ENCODE measurements around the gene CPXM2.

CPXM2 gene

DNA sequence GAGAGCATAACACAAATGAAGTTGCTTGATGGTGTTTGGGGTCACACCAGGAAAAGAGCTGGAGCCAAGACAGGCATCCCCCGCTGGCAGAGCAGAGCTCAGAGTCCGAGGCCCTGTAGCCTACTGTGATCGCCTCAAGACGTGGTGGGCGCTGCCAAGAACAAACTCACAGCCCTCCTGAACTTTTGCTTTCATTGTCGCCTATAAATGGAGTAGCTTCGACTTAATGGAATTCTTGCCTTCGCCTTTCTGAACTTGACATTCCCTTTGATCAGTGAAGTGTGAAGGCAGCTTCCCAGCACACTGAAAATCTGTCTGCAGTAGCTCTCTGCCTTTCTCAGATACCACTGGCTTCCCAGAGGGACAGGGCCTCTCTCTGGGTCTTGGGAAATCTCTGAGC, 21.3 kb downstream of the CPXM2 start:
- no peak overlapping the region for H3K4me3 ChIP-seq (ENCODE audit: low read depth, low read length)
- TF ChIP-seq, protein P1, sequence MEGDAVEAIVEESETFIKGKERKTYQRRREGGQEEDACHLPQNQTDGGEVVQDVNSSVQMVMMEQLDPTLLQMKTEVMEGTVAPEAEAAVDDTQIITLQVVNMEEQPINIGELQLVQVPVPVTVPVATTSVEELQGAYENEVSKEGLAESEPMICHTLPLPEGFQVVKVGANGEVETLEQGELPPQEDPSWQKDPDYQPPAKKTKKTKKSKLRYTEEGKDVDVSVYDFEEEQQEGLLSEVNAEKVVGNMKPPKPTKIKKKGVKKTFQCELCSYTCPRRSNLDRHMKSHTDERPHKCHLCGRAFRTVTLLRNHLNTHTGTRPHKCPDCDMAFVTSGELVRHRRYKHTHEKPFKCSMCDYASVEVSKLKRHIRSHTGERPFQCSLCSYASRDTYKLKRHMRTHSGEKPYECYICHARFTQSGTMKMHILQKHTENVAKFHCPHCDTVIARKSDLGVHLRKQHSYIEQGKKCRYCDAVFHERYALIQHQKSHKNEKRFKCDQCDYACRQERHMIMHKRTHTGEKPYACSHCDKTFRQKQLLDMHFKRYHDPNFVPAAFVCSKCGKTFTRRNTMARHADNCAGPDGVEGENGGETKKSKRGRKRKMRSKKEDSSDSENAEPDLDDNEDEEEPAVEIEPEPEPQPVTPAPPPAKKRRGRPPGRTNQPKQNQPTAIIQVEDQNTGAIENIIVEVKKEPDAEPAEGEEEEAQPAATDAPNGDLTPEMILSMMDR (IDR thresholded peaks at IDR 0.05): no peak
- H3K9me3 ChIP-seq (ENCODE audit: control insufficient read depth, low read length): no peaks in the 10 kb centered on the region
- H3K27ac ChIP-seq: no peak overlapping the region
- H3K4me1 ChIP-seq: peaks cover 2% of the 10 kb centered on the region
- no peaks in the 10 kb centered on the region for H3K36me3 ChIP-seq (ENCODE audit: control insufficient read depth, insufficient read depth, low read length)
- H3K4me2 ChIP-seq (ENCODE audit: low read length): no peak overlapping the region
- H2AFZ ChIP-seq: peak overlapping the region; percentile 8
- no peaks in the 10 kb centered on the region for H3K27me3 ChIP-seq (ENCODE audit: control insufficient read depth, insufficient read depth, low read length)
- no peaks in the 10 kb centered on the region for H3K79me2 ChIP-seq
- no peak overlapping the region for H3K9ac ChIP-seq

DNA sequence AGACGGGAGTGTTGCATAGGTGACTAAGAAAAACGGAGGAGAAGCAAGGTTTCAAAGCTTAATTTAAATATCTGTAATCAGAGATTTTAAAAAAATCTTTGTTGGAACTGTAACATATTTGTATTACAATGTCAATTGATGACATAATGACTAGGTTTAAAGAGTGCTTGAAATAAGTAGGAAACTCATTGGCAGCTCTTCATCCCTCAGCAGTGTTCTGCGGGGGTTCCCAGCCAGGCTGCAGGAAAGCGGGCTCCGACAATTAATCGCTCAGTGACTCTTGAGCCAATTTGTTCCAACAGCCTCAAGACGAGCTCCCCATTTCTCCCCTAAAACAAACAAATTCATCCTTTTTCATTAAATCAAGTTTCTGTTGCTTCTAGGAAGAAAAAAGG, 22.6 kb downstream of the CPXM2 start:
- no peaks in the 10 kb centered on the region for H3K36me3 ChIP-seq (ENCODE audit: control insufficient read depth, insufficient read depth, low read length)
- no peak overlapping the region for H3K27ac ChIP-seq
- no peak overlapping the region for H3K4me2 ChIP-seq (ENCODE audit: low read length)
- H2AFZ ChIP-seq: no peak overlapping the region
- no peaks in the 10 kb centered on the region for H3K9me3 ChIP-seq (ENCODE audit: control insufficient read depth, low read length)
- H3K4me3 ChIP-seq (ENCODE audit: low read depth, low read length): no peak overlapping the region
- peaks cover 2% of the 10 kb centered on the region for H3K4me1 ChIP-seq
- no peaks in the 10 kb centered on the region for H3K27me3 ChIP-seq (ENCODE audit: control insufficient read depth, insufficient read depth, low read length)
- TF ChIP-seq, protein P1 (IDR thresholded peaks at IDR 0.05): no peak
- H3K9ac ChIP-seq: no peak overlapping the region
- H3K79me2 ChIP-seq: no peaks in the 10 kb centered on the region

- Histone ChIP-seq H3K79me2 (no peaks in the 10 kb centered on the region), H3K4me1 (peaks cover 2% of the 10 kb centered on the region), H3K4me2 (ENCODE audit: low read length) (no peak overlapping the region), H3K27ac (no peak overlapping the region), H3K27me3 (ENCODE audit: control insufficient read depth, insufficient read depth, low read length) (no peaks in the 10 kb centered on the region), H2AFZ (no peak overlapping the region), H3K9ac (no peak overlapping the region), H3K4me3 (ENCODE audit: low read depth, low read length) (no peak overlapping the region), H3K36me3 (ENCODE audit: control insufficient read depth, insufficient read depth, low read length) (no peaks in the 10 kb centered on the region), H3K9me3 (ENCODE audit: control insufficient read depth, low read length) (no peaks in the 10 kb centered on the region)
- TF ChIP-seq, protein P1 (IDR thresholded peaks at IDR 0.05): no peak
Measured at GRCh38 chr10:123868038-123869019, 23.3 kb downstream of the CPXM2 start.

GRCh38 chr10:123865880-123866279, 25.7 kb downstream of the CPXM2 start:
- no peak overlapping the region for H3K4me3 ChIP-seq (ENCODE audit: low read depth, low read length)
- no peak overlapping the region for H3K4me2 ChIP-seq (ENCODE audit: low read length)
- no peak overlapping the region for H3K9ac ChIP-seq
- H3K79me2 ChIP-seq: no peaks in the 10 kb centered on the region
- H3K4me1 ChIP-seq: peaks cover 2% of the 10 kb centered on the region
- H3K27ac ChIP-seq: no peak overlapping the region
- H3K9me3 ChIP-seq (ENCODE audit: control insufficient read depth, low read length): no peaks in the 10 kb centered on the region
- no peak overlapping the region for H2AFZ ChIP-seq
- H3K27me3 ChIP-seq (ENCODE audit: control insufficient read depth, insufficient read depth, low read length): no peaks in the 10 kb centered on the region
- no peaks in the 10 kb centered on the region for H3K36me3 ChIP-seq (ENCODE audit: control insufficient read depth, insufficient read depth, low read length)
- TF ChIP-seq, protein P1 (IDR thresholded peaks at IDR 0.05): no peak

Measured in parathyroid adenoma (tissue), 2 donors.